M059J (cell line): Measurements from ENCODE around the gene SMYD3. TPM values are rescaled to one million over a fixed set of nuclear protein-coding genes. Genes with fewer than 3 reads are reported as not detected.
A peak's percentile ranks its signal among the peaks of the same experiment; 100 is the strongest.

Experiments used
- DNase-seq: peaks from one replicate; pipeline ENCODE4 v3.0.0-alpha.2; 2012; ENCODE audit warnings: low read depth
- total RNA-seq: library from RNA; depleted of rRNA; stranded (reverse); fragments of >200 nt; shearing (Covaris generic); gene quantifications from 2 replicates; pipeline ENCODE4 v1.2.3, GENCODE V29; 2014

SMYD3 gene
- total RNA-seq, 1 experiment from 2014 or later: 35.5 TPM

- no peak for DNase-seq
These were observed 232.0 kb downstream of the SMYD3 start for GRCh38 chr1:246275036-246275435.

- no peak for DNase-seq
These were observed 232.9 kb downstream of the SMYD3 start for GRCh38 chr1:246274186-246274585.

GRCh38 chr1:246271516-246271915, 235.6 kb downstream of the SMYD3 start:
- DNase-seq: no peak

- DNase-seq: no peak
These were observed 236.8 kb downstream of the SMYD3 start for GRCh38 chr1:246270236-246270635.

GRCh38 chr1:246269466-246269865, 237.6 kb downstream of the SMYD3 start:
- no peak for DNase-seq

GRCh38 chr1:246267896-246268295, 239.2 kb downstream of the SMYD3 start:
- DNase-seq: no peak

GRCh38 chr1:246267426-246267825, 239.7 kb downstream of the SMYD3 start:
- DNase-seq: no peak

GRCh38 chr1:246265481-246265880, 241.6 kb downstream of the SMYD3 start:
- no peak for DNase-seq

GRCh38 chr1:246262281-246262680, 244.8 kb downstream of the SMYD3 start:
- no peak for DNase-seq

GRCh38 chr1:246261639-246262038, 245.4 kb downstream of the SMYD3 start:
- DNase-seq: no peak

- DNase-seq: no peak
These were observed 248.8 kb downstream of the SMYD3 start for GRCh38 chr1:246258250-246258649.

GRCh38 chr1:246255773-246256172, 251.3 kb downstream of the SMYD3 start:
- no peak for DNase-seq

- DNase-seq: no peak
These were observed 252.2 kb downstream of the SMYD3 start for GRCh38 chr1:246254854-246255253.

- DNase-seq: no peak
These were observed 260.6 kb downstream of the SMYD3 start for GRCh38 chr1:246246430-246246829.

GRCh38 chr1:246245541-246245940, 261.5 kb downstream of the SMYD3 start:
- DNase-seq: no peak

GRCh38 chr1:246232126-246232525, 275.0 kb downstream of the SMYD3 start:
- no peak for DNase-seq

GRCh38 chr1:246226041-246226440, 281.0 kb downstream of the SMYD3 start:
- no peak for DNase-seq

GRCh38 chr1:246221485-246222255, 285.4 kb downstream of the SMYD3 start:
- DNase-seq: no peak

GRCh38 chr1:246220495-246221065, 286.5 kb downstream of the SMYD3 start:
- no peak for DNase-seq

GRCh38 chr1:246219508-246220030, 287.5 kb downstream of the SMYD3 start:
- peak; percentile 83 for DNase-seq

- no peak for DNase-seq
These were observed 288.4 kb downstream of the SMYD3 start for GRCh38 chr1:246218686-246219085.

GRCh38 chr1:246216906-246217305, 290.2 kb downstream of the SMYD3 start:
- DNase-seq: no peak

- DNase-seq: no peak
These were observed 291.6 kb downstream of the SMYD3 start for GRCh38 chr1:246215510-246215903.
